ENCODE data around the gene KHDRBS2.

Gene KHDRBS2

GRCh38 chr6:62285612-62286469 is at the start of gene KHDRBS2:
Gene KHDRBS2 (minus strand): TSS chr6:62286225.
- H3K4me1 Mint-ChIP-seq (ENCODE audit: low read depth) = peaks cover 19% of the 10 kb centered on the region
- H3K4me3 Mint-ChIP-seq = peak within 1 kb of the TSS; percentile 81
- H3K36me3 Mint-ChIP-seq (ENCODE audit: low read depth) = no peaks in the 10 kb centered on the region
- no peaks in the 10 kb centered on the region for H3K9me3 Mint-ChIP-seq
- intact Hi-C loops (cut with micrococcal nuclease) = loop anchor here (5.0 kb wide), 1 partner anchor 71 kb away; no protein-coding TSS in a partner anchor
- peak within 1 kb of the TSS; percentile 3 for H3K27ac Mint-ChIP-seq
- peaks cover 27% of the 10 kb centered on the region for H3K27me3 Mint-ChIP-seq

DNA sequence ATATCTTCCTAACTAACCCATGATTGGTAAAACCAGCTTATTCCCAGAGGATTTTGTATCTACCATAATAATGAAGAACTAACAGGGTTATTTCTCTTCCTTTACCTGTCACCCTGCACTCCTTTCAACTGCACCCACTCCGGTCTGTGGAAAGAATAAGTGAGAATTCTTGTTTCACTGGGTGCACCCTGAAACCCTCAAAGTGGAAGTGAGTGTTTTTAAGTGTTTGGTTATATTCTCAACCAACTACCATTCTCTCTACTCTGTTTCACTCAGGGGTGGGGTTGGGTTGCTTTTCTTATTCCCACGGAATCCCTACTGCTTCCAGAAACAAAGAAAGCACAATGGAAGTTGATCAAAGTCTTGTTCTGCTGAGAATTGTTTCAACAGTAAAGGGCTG is 42.6 kb upstream of the KHDRBS2 start:
- no peaks in the 10 kb centered on the region for H3K4me1 Mint-ChIP-seq (ENCODE audit: low read depth)
- H3K4me3 Mint-ChIP-seq = no peak overlapping the region
- no peak overlapping the region for H3K27ac Mint-ChIP-seq
- H3K36me3 Mint-ChIP-seq (ENCODE audit: low read depth) = no peaks in the 10 kb centered on the region
- intact Hi-C loops (cut with micrococcal nuclease) = no loop called here
- no peaks in the 10 kb centered on the region for H3K9me3 Mint-ChIP-seq
- no peaks in the 10 kb centered on the region for H3K27me3 Mint-ChIP-seq

DNA sequence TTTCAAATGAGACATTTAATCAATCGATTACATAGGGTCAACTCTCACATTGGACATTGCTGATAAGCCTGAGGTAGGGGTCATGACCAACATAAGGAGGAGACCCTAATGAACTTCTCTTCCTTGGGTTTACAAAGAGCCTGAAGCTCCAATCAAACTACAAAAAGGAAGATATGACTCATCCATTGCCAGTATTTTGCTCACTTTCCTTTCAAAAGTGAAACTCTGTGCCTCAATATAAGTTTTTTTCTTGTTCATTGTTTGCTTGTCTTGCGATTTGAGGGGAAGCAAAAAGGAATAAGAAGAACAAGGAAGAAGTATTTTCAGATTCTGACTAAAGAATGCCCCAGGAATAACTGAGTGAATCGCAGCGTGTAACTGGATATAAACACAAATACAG is 38.8 kb upstream of the KHDRBS2 start:
- H3K36me3 Mint-ChIP-seq (ENCODE audit: low read depth) = no peaks in the 10 kb centered on the region
- H3K4me1 Mint-ChIP-seq (ENCODE audit: low read depth) = no peaks in the 10 kb centered on the region
- no peaks in the 10 kb centered on the region for H3K9me3 Mint-ChIP-seq
- H3K4me3 Mint-ChIP-seq = no peak overlapping the region
- H3K27ac Mint-ChIP-seq = no peak overlapping the region
- H3K27me3 Mint-ChIP-seq = no peaks in the 10 kb centered on the region
- intact Hi-C loops (cut with micrococcal nuclease) = no loop called here

DNA sequence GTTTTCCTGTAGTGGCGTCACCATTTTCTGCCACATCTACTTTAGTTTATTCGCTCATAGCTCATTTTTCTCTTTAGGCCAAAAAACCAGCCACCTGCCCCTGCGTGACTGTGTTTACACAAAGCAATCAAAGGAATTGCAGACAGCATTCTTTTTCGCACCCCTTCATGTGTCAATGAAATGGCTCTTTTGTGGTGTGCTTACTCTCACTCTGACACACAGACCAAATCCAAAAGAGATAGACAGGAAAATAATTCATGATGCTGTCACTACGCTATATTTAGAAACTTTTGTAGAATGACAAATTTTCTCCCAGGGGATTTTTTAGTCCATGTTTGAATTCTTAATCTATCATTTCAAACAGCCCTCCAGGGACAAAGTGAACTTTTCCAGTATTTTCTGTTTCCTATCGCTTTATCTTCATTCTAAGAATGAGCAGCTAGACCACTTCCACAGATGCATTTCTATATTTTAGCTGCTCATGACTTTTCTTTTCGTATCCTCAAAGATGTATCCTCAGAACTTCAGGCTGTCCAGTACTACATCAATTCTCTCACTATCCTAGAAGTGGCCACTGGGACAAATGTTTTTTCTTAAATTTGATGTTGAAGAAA is 37.9 kb upstream of the KHDRBS2 start:
- Mint-ChIP-seq H3K27me3 (no peaks in the 10 kb centered on the region), H3K4me3 (no peak overlapping the region), H3K4me1 (ENCODE audit: low read depth) (no peaks in the 10 kb centered on the region), H3K9me3 (no peaks in the 10 kb centered on the region), H3K27ac (no peak overlapping the region), H3K36me3 (ENCODE audit: low read depth) (no peaks in the 10 kb centered on the region)
- intact Hi-C loops (cut with micrococcal nuclease) = no loop called here

- H3K4me1 Mint-ChIP-seq (ENCODE audit: low read depth) = peaks cover 12% of the 10 kb centered on the region
- H3K4me3 Mint-ChIP-seq = peak overlapping the region; percentile 35
- H3K9me3 Mint-ChIP-seq = peaks cover 30% of the 10 kb centered on the region
- peaks cover 2% of the 10 kb centered on the region for H3K27me3 Mint-ChIP-seq
- intact Hi-C loops (cut with micrococcal nuclease) = no loop called here
- peak overlapping the region; percentile 13 for H3K27ac Mint-ChIP-seq
- H3K36me3 Mint-ChIP-seq (ENCODE audit: low read depth) = peaks cover 12% of the 10 kb centered on the region
Observed at GRCh38 chr6:62298745-62299392, 12.8 kb upstream of the KHDRBS2 start.

DNA sequence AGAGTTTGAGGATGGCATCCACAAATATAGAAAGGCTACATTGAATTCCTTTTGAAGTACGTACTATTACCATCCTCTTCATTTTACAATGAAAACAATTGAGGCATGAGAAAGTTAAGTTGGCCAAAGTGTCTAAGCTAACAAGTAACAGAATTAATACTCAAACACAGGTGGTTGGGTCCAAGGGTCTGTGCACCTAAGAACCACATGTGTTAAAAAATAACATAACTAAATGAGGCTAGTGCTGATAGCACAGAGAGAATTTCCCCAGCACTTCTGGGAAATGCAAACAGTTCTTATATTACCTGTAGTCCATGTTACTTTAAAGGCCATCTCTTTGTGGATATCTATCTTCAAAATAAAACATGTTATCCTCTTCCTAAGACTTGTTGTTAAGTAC is 10.5 kb upstream of the KHDRBS2 start:
- intact Hi-C loops (cut with micrococcal nuclease) = no loop called here
- Mint-ChIP-seq H3K36me3 (ENCODE audit: low read depth) (peaks cover 12% of the 10 kb centered on the region), H3K4me3 (no peak overlapping the region), H3K4me1 (ENCODE audit: low read depth) (peaks cover 12% of the 10 kb centered on the region), H3K9me3 (peaks cover 30% of the 10 kb centered on the region), H3K27ac (no peak overlapping the region), H3K27me3 (peaks cover 2% of the 10 kb centered on the region)

GRCh38 chr6:62288974-62289373 is 2.9 kb upstream of the KHDRBS2 start:
- H3K4me3 Mint-ChIP-seq = no peak overlapping the region
- peaks cover 27% of the 10 kb centered on the region for H3K27me3 Mint-ChIP-seq
- intact Hi-C loops (cut with micrococcal nuclease) = loop anchor here (5.0 kb wide), 1 partner anchor 68 kb away; no protein-coding TSS in a partner anchor
- H3K9me3 Mint-ChIP-seq = no peaks in the 10 kb centered on the region
- no peak overlapping the region for H3K27ac Mint-ChIP-seq
- H3K36me3 Mint-ChIP-seq (ENCODE audit: low read depth) = no peaks in the 10 kb centered on the region
- peaks cover 19% of the 10 kb centered on the region for H3K4me1 Mint-ChIP-seq (ENCODE audit: low read depth)

DNA sequence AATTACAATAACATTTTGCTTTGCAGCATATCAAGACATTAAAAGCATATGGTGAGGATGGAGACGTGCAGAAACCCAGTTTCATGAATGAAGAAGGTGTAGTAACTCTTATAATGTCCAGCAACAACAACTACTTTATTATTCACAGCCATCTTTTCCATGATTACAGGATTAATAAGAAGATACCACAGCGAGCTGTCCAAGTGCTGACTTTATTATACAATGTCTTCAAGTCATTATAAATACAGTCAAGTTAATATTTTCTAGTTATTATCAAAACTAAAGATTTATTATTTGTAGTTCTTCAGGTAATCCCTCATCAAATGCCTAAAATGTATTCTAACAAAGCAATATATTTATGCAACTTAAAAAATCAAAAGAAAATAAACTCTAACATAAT is 2.5 kb upstream of the KHDRBS2 start:
- no peak overlapping the region for H3K4me3 Mint-ChIP-seq
- H3K27me3 Mint-ChIP-seq = peaks cover 27% of the 10 kb centered on the region
- intact Hi-C loops (cut with micrococcal nuclease) = loop anchor here (5.0 kb wide), 1 partner anchor 69 kb away; no protein-coding TSS in a partner anchor

GRCh38 chr6:62286470-62286843 is 432 bp upstream of the KHDRBS2 start:
- Mint-ChIP-seq H3K9me3 (no peaks in the 10 kb centered on the region), H3K4me1 (ENCODE audit: low read depth) (peaks cover 19% of the 10 kb centered on the region), H3K27me3 (peaks cover 27% of the 10 kb centered on the region), H3K4me3 (peak overlapping the region; percentile 81), H3K36me3 (ENCODE audit: low read depth) (no peaks in the 10 kb centered on the region), H3K27ac (peak overlapping the region; percentile 3)
- intact Hi-C loops (cut with micrococcal nuclease) = loop anchor here (5.0 kb wide), 1 partner anchor 71 kb away; no protein-coding TSS in a partner anchor

More for the DNA sequence above, 2.5 kb upstream of the KHDRBS2 start:
- Mint-ChIP-seq H3K27ac (no peak overlapping the region), H3K4me1 (ENCODE audit: low read depth) (peaks cover 19% of the 10 kb centered on the region), H3K9me3 (no peaks in the 10 kb centered on the region), H3K36me3 (ENCODE audit: low read depth) (no peaks in the 10 kb centered on the region)

DNA sequence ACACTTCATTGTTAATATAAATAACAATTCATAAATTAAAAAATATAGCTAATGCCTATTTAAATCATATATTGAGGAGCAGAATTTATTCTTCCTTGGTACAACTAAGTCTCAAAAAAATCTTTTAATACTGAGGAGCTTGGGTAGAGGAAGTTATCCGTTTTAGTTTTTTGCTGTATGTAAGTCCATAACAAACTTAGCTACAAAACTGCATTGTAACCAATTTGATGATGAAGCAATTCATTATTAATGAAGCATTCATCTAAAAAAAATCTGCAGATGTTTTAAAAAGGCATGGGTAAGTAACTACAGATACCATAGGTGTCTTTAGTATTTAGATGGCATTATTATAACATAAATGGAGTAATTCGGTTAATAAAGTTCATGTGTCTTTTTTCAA is 1.3 kb downstream of the KHDRBS2 start:
- Mint-ChIP-seq H3K27ac (no peak overlapping the region), H3K4me1 (ENCODE audit: low read depth) (peaks cover 19% of the 10 kb centered on the region), H3K9me3 (no peaks in the 10 kb centered on the region), H3K4me3 (no peak overlapping the region), H3K36me3 (ENCODE audit: low read depth) (no peaks in the 10 kb centered on the region), H3K27me3 (peaks cover 27% of the 10 kb centered on the region)
- intact Hi-C loops (cut with micrococcal nuclease) = loop anchor here (5.0 kb wide), 2 partner anchors 73 to 477 kb away; no protein-coding TSS in a partner anchor

- Mint-ChIP-seq H3K4me1 (ENCODE audit: low read depth) (peaks cover 19% of the 10 kb centered on the region), H3K36me3 (ENCODE audit: low read depth) (no peaks in the 10 kb centered on the region), H3K9me3 (no peaks in the 10 kb centered on the region), H3K4me3 (no peak overlapping the region), H3K27ac (no peak overlapping the region), H3K27me3 (peaks cover 27% of the 10 kb centered on the region)
- intact Hi-C loops (cut with micrococcal nuclease) = loop anchor here (5.0 kb wide), 1 partner anchor 477 kb away; no protein-coding TSS in a partner anchor
Observed at GRCh38 chr6:62283796-62284411, 2.1 kb downstream of the KHDRBS2 start.

- H3K27me3 Mint-ChIP-seq = peaks cover 27% of the 10 kb centered on the region
- intact Hi-C loops (cut with micrococcal nuclease) = loop anchor here (5.0 kb wide), 1 partner anchor 476 kb away; no protein-coding TSS in a partner anchor
- peaks cover 19% of the 10 kb centered on the region for H3K4me1 Mint-ChIP-seq (ENCODE audit: low read depth)
- H3K36me3 Mint-ChIP-seq (ENCODE audit: low read depth) = no peaks in the 10 kb centered on the region
- no peaks in the 10 kb centered on the region for H3K9me3 Mint-ChIP-seq
- no peak overlapping the region for H3K27ac Mint-ChIP-seq
- H3K4me3 Mint-ChIP-seq = no peak overlapping the region
Observed at GRCh38 chr6:62283365-62283764, 2.7 kb downstream of the KHDRBS2 start.

- H3K9me3 Mint-ChIP-seq = no peaks in the 10 kb centered on the region
- intact Hi-C loops (cut with micrococcal nuclease) = loop anchor here (5.0 kb wide), 1 partner anchor 473 kb away; no protein-coding TSS in a partner anchor
Observed at GRCh38 chr6:62280099-62280498, 5.9 kb downstream of the KHDRBS2 start.

More at GRCh38 chr6:62280099-62280498, 5.9 kb downstream of the KHDRBS2 start:
- Mint-ChIP-seq H3K27me3 (peaks cover 2% of the 10 kb centered on the region), H3K36me3 (ENCODE audit: low read depth) (no peaks in the 10 kb centered on the region), H3K27ac (no peak overlapping the region), H3K4me3 (no peak overlapping the region), H3K4me1 (ENCODE audit: low read depth) (peaks cover under 1% of the 10 kb centered on the region)

Measured in dendritic cell treated with granulocyte-macrophage colony-stimulating factor and Interleukin-4, amounts not matched to agents 40 ng/mL and 50 ng/mL, for 4 days (primary cell).